GM12872 (cell line): Measurements from ENCODE around the gene ARL9.

Source experiments
- TF ChIP-seq, protein P1 (sequence below): IDR thresholded peaks from 3 replicates; pipeline ENCODE4 v1.5.1; 2011; ENCODE audit warnings: low read depth, mild to moderate bottlenecking, low read length, moderate library complexity; ENCODE audit not compliant: insufficient read depth

The ARL9 gene

GRCh38 chr4:56511098-56511497, 5.5 kb downstream of the ARL9 start:
- TF ChIP-seq, protein P1, sequence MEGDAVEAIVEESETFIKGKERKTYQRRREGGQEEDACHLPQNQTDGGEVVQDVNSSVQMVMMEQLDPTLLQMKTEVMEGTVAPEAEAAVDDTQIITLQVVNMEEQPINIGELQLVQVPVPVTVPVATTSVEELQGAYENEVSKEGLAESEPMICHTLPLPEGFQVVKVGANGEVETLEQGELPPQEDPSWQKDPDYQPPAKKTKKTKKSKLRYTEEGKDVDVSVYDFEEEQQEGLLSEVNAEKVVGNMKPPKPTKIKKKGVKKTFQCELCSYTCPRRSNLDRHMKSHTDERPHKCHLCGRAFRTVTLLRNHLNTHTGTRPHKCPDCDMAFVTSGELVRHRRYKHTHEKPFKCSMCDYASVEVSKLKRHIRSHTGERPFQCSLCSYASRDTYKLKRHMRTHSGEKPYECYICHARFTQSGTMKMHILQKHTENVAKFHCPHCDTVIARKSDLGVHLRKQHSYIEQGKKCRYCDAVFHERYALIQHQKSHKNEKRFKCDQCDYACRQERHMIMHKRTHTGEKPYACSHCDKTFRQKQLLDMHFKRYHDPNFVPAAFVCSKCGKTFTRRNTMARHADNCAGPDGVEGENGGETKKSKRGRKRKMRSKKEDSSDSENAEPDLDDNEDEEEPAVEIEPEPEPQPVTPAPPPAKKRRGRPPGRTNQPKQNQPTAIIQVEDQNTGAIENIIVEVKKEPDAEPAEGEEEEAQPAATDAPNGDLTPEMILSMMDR = no peak

- TF ChIP-seq, protein P1 = no peak
Measured at GRCh38 chr4:56512166-56512565, 6.6 kb downstream of the ARL9 start.

DNA sequence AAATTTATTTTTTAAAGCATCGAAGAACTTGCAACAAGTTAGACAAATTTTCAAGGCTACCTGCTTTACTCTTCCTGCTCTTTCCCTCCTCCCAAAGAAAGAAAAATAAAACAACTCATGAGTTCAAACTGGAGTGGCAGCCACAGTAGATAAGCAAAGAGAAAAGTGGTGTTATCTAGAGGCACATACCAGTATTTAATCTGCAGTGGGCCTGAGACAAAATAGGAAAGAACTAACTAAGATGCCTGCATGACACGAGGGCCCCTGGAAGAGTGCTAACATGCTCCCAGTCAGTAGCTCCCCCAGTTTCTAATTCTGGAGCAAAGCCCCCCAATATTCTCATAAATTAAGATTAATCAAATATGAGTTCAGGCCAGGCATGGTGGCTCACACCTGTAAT, 7.9 kb downstream of the ARL9 start:
- TF ChIP-seq, protein P1 = no peak

- TF ChIP-seq, protein P1 = no peak
Measured at GRCh38 chr4:56530269-56531148, 24.9 kb downstream of the ARL9 start.

GRCh38 chr4:56531149-56531770, 25.7 kb downstream of the ARL9 start:
- TF ChIP-seq, protein P1 = no peak

DNA sequence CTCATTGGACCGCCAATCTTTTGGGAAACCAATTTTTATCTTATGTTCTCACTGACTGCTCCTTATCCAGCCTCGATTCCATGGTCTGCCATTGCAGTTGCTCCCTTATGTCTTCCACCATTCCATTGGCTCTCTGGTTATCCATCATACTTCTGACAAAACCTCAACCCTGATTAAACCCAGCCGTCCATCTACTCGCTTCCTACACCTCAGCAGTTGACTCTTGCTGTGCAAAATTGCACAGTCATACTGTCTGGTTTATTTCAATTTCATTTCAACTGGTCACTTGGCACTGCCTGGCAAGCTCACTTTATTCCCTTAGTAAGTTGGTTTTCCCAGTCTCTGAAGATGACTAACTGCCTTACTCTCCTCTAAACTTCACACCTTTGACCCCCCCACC, 26.2 kb downstream of the ARL9 start:
- TF ChIP-seq, protein P1 = no peak

DNA sequence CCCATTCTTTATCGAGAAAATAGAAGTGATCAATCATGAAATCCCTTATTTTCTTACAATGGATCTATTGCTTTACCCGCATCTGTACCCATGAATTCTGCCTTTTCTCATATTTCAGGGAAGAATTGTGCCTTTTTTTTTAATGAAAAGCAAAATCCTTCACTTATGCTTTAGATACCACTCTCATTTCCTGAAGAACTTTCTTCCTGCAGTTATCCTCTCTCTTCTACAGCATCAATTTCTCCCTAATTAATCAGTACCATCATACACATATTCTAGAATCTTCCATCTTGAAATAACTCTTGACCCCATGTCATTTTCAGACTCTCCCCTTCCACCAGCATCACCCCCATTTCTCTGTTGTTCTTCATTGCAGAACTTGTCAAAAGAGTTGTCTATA, 26.6 kb downstream of the ARL9 start:
- TF ChIP-seq, protein P1 = no peak
